Measurements from ENCODE around the gene PCSK1. TPM values are rescaled to one million over a fixed set of nuclear protein-coding genes. Genes with fewer than 3 reads are reported as not detected.

Gene PCSK1
- 2.0 and 3.2 TPM in 2 replicates for total RNA-seq (2014; rRNA removed; shearing (Covaris generic))
- 0.31 and 1.7 TPM in 2 replicates for polyA plus RNA-seq (2014; cell fraction: nucleus; rRNA removed)

DNA sequence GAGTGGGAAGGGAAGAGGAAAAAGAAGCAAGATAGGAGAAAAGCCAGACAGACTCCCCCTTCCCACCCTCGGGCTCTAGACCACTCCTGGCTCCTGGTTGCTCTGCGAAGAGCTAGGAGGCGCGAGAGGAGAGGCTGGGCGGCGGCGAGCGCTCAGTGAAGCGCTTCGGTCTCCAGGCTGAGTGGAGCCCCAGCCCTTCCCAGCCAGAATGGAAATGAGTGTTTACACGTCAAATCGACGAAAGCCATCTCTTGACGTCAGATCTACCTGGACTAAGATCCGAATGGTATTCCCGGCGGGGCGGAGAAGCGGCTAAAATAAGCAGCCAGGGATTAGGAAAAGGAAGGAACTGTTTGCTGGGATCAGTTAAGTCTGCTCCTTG lies at the start of gene PCSK1:
Gene PCSK1, minus strand, starts transcription at position 183 of the 382 bp plus-strand sequence. CDS start 206 bp downstream, outside the sequence.
- no peak for DNase-seq (ENCODE audit: extremely low read depth, low read depth)

- no peak for DNase-seq (ENCODE audit: extremely low read depth, low read depth)
These were observed 48.8 kb upstream of the PCSK1 start for GRCh38 chr5:96481867-96482266.

- DNase-seq (ENCODE audit: extremely low read depth, low read depth): no peak
These were observed 48.1 kb upstream of the PCSK1 start for GRCh38 chr5:96481009-96481786.

- no peak for DNase-seq (ENCODE audit: extremely low read depth, low read depth)
These were observed 45.9 kb upstream of the PCSK1 start for GRCh38 chr5:96478983-96479382.

DNA sequence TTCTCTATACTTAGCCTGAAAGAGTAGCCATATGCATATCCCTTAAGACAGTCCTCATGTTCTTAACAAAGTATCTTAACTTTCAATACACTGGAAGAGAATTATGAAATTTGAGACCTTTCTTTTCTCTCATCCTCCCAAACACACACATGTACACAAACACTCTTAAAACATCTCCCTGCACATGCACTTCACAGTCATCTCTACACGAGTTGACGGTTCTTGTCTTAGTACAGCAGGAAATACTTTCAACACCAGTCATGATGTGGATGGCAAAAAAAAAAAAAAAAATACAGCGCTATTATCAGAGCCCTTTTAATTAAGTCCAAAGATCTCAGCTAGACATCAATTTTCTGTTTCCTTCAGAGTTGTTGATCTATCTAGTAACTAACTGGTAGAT lies 43.6 kb upstream of the PCSK1 start:
- no peak for DNase-seq (ENCODE audit: extremely low read depth, low read depth)

- DNase-seq (ENCODE audit: extremely low read depth, low read depth): no peak
These were observed 41.0 kb upstream of the PCSK1 start for GRCh38 chr5:96474073-96474472.

DNA sequence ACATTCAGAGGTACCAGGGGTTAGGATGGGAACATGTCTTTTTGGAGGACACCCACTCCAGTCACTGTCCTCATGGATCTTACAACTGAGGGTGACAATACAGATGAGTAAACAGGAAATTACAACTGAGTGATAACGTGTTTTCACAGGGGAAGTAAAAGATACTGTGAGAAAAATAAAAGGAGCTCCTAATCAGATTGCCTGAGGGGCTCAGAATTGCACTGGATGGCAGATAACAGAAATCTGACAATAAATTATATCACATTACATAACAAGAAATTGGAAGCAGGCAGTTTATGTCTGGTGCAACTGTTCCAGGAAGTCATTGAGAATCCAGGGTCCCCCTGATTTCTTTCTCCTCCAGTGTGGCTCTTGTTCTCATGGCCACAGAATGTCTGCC lies 40.1 kb upstream of the PCSK1 start:
- peak; percentile 23 for DNase-seq (ENCODE audit: extremely low read depth, low read depth)

GRCh38 chr5:96470785-96471184 lies 37.7 kb upstream of the PCSK1 start:
- DNase-seq (ENCODE audit: extremely low read depth, low read depth): no peak

DNA sequence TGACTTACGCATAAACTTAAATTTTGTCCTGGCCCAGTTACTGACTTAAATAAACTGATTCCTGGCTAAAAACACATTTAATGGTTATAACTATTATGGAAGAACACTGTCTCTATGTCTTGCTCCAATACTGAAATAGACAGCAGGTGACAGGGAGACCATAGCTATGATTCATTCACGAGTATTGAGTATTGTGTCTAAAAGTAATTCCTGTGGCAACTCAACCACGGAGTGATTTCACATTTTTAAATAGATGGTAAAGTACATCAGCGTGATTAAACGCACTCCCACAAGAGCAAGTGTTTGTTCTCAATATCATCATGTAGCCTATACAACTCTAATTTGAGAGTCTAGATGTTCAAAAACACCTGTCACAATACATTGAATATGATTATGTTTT lies 35.9 kb upstream of the PCSK1 start:
- DNase-seq (ENCODE audit: extremely low read depth, low read depth): no peak

DNA sequence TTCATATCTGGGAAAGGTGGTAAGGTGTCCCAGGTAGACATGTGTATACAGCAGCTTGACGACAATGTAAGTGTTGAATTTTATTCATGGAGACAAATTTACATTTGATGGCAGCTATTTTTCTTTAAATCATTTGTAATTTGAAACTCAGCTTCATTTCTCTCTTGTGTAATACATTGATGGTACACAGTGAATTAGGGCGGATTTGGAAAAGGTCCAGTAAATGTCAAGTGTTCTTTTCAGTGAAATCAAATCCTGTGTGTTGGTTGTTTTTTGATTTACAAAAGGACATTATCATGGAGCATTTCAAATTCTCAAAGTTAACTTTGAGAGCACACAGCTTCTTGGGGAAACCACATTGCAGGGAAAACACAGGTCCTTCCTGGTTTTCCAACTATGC lies 30.0 kb upstream of the PCSK1 start:
- DNase-seq (ENCODE audit: extremely low read depth, low read depth): no peak

- DNase-seq (ENCODE audit: extremely low read depth, low read depth): no peak
These were observed 26.5 kb upstream of the PCSK1 start for GRCh38 chr5:96459313-96460121.

GRCh38 chr5:96458176-96458575 lies 25.1 kb upstream of the PCSK1 start:
- no peak for DNase-seq (ENCODE audit: extremely low read depth, low read depth)

DNA sequence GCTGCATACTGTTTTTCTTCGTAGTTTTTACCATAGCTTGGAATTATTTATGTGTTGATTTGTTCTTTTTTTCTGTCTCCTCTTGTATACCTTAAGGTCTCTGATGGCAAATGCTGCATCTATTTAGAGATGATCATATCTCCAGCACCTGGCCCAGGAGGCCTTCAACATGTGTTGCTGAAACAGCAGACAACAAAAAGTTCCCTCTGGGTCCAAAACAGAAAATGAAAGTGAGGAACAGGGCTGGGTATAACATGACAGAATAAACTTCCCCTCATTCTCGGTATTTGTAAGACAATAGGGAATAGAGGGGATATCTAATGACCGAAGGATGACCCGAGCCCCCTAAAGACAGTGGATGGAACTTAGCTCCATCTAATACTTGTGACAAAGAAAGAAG lies 22.7 kb upstream of the PCSK1 start:
- DNase-seq (ENCODE audit: extremely low read depth, low read depth): no peak

DNA sequence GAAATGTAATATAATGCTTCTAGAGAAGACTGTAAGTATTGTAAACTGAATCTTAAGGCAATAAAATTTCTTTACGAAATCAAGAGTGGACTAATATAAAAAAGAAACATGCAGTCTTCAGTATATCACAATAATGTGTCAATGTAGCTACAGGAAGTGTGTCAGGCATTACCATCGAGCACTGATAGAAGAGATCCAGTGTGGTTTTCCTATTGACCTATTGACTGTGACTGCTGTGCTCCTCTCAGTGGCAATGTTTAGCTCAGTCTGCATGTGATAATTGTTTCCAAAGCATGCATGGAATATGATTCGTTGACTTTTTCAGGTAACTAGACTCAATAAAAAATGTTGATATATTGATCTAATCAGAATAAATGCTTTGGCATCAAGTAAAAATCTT lies 20.3 kb upstream of the PCSK1 start:
- DNase-seq (ENCODE audit: extremely low read depth, low read depth): peak; percentile 16

DNA sequence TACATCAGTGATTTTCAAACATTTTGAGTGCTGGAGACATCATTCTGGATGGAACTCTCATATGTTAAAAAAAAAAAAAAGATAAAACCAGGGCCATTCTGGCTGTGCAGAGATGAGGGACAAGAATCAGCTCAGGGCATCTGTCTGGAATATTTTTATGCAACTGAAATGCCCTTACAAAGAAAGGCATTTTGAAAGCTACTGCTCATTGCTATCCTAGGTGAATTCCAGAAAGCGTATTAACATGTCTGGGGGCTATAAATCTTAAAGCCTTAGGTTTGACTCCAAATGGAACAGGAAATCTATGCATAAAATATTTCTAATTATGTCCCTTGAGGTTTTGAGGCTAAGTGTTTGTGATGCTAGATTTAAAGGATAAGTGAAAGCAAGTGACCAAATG lies 14.9 kb upstream of the PCSK1 start:
- no peak for DNase-seq (ENCODE audit: extremely low read depth, low read depth)

GRCh38 chr5:96440185-96440538 lies 7.1 kb upstream of the PCSK1 start:
- DNase-seq (ENCODE audit: extremely low read depth, low read depth): no peak

GRCh38 chr5:96439477-96440184 lies 6.6 kb upstream of the PCSK1 start:
- DNase-seq (ENCODE audit: extremely low read depth, low read depth): no peak

DNA sequence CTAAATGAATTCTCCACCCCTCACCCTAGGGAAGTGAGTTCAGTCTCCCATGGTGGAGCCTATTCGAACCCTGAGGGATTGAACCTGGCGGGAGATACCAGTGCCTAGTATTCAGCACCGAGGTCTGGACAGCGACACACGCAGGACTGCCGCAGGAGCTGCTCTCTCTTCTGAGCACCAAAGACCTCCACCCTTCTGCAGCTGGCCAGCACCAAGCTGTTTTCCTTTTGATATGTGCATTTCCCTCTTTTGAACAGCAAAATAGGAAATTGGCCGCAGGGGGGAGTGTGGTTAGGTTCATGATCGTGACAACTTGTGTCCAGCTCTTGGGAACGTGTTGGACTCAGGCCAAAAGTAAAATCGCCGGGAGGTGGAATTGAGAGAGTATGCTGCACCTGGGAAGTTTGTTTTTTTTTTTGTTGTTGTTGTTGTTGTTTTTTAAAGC lies 1.2 kb upstream of the PCSK1 start:
- peak; percentile 79 for DNase-seq (ENCODE audit: extremely low read depth, low read depth)

DNA sequence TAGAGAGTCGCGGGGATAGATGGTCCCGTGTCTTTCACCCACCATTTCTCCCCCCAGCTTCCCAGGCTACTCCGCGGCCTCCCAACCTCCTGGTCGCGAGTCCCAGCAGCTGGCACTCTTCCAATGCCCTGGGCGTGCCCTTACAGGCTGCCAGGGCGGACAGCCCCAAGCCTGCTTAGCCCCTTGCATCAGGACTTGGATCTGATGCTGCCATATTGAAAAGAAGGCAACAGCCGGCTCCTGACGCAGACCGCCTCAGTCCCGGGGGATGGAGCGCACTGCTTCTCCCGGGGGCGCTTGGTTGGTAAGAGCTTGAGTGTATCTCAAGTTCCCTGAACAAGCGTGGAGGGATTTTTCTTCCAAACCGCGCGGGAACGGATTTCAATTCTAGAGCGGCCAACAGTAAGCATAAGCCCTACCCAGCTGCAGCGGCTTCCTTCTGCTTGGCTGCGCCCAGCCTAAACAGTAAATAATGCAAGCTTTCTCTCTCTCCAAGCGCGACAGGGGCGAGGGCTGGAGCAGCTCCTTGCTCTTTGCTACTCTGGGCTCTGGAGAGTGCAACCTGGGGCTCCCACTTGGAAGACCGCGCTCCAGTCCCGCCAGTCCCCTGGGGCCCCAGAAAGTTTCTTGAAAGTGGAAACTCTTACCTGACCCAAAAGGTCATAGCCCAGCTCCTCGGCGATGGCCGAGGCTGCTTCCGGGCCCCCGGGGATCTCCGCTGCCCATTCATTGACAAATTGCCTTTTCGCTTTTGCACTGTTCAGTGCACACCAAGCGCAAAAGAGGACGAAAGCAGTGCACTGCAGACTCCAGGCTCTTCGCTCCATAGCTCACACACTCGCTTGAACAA lies 607 bp downstream of the PCSK1 start:
- no peak for DNase-seq (ENCODE audit: extremely low read depth, low read depth)
